Glutamatergic neuron (in vitro differentiated cells): ENCODE measurements around the gene PHOX2A. TPM values are rescaled to one million over a fixed set of nuclear protein-coding genes. Genes with fewer than 3 reads are reported as not detected.

Experiments used
- DNase-seq: peaks from one replicate; pipeline ENCODE4 v3.0.0; 2022
- H3K27ac Mint-ChIP-seq: one replicate; pipeline ENCODE4 v1.8.0; 2020; ENCODE audit warnings: mild to moderate bottlenecking, mixed read lengths, inconsistent platforms; ENCODE audit not compliant: unreplicated experiment
- H3K27me3 Mint-ChIP-seq: one replicate; pipeline ENCODE4 v1.8.0; 2020; ENCODE audit warnings: mild to moderate bottlenecking, moderate library complexity, mixed read lengths, inconsistent platforms; ENCODE audit not compliant: unreplicated experiment
- H3K36me3 Mint-ChIP-seq: one replicate; pipeline ENCODE4 v1.8.0; 2020; ENCODE audit warnings: mild to moderate bottlenecking, mixed read lengths, inconsistent platforms; ENCODE audit not compliant: unreplicated experiment
- H3K4me1 Mint-ChIP-seq: one replicate; pipeline ENCODE4 v1.8.0; 2020; ENCODE audit warnings: mild to moderate bottlenecking, low read depth, mixed read lengths, inconsistent platforms; ENCODE audit not compliant: unreplicated experiment
- H3K4me3 Mint-ChIP-seq: one replicate; pipeline ENCODE4 v1.8.0; 2020; ENCODE audit warnings: mild to moderate bottlenecking, mixed read lengths, inconsistent platforms; ENCODE audit not compliant: unreplicated experiment
- H3K9me3 Mint-ChIP-seq: one replicate; pipeline ENCODE4 v1.8.0; 2020; ENCODE audit warnings: mild to moderate bottlenecking, moderate library complexity, mixed read lengths, inconsistent platforms; ENCODE audit not compliant: unreplicated experiment
- CTCF ChIP-seq: fragments of 200-600 bp; sonication (generic); IDR thresholded peaks from one replicate; pipeline ENCODE4 v1.5.0; 2021; ENCODE audit not compliant: partially characterized antibody, unreplicated experiment
- total RNA-seq: library from RNA; stranded (reverse); fragmentation: NEBNext Ultra II Directional; extraction: Animal tissue kit (Norgen Biotek cat#: 25700); gene quantifications from one replicate; pipeline ENCODE4 v1.2.1, GENCODE V29; 2021; ENCODE audit not compliant: unreplicated experiment

The PHOX2A gene
- total RNA-seq, 1 donor from 2014 or later = 12.0 TPM

- Mint-ChIP-seq H3K27me3 (peaks cover 32% of the 10 kb centered on the region), H3K36me3 (no peaks in the 10 kb centered on the region), H3K4me3 (peak overlapping the region; percentile 67), H3K27ac (no peak overlapping the region), H3K4me1 (peaks cover 4% of the 10 kb centered on the region), H3K9me3 (no peaks in the 10 kb centered on the region)
- peak; percentile 46 for TF ChIP-seq CTCF
- no peak for DNase-seq
Measured at GRCh38 chr11:72238492-72239312, 5.3 kb downstream of the PHOX2A start.

DNA sequence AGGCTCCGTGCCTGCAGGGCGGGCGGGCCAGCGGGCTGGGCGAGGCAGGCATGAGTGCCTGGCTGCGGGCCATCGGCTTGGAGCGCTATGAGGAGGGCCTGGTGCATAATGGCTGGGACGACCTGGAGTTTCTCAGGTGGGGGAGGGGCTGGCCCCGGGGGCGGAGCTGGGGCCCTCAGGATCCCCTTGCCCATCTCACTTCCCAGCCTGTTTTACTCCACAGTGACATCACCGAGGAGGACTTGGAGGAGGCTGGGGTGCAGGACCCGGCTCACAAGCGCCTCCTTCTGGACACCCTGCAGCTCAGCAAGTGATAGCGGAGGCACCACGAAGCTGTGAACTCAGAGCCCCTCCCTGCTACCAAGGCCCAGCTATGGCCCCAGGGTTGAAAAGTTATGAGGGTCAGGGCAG lies 5.9 kb downstream of the PHOX2A start:
- DNase-seq = peak; percentile 83
- Mint-ChIP-seq H3K27me3 (peaks cover 27% of the 10 kb centered on the region), H3K9me3 (peaks cover 2% of the 10 kb centered on the region), H3K27ac (no peak overlapping the region), H3K36me3 (no peaks in the 10 kb centered on the region), H3K4me1 (peaks cover 4% of the 10 kb centered on the region), H3K4me3 (no peak overlapping the region)
- peak; percentile 82 for TF ChIP-seq CTCF

GRCh38 chr11:72237112-72237931 lies 6.7 kb downstream of the PHOX2A start:
- H3K27ac Mint-ChIP-seq = no peak overlapping the region
- H3K4me3 Mint-ChIP-seq = no peak overlapping the region
- peaks cover 4% of the 10 kb centered on the region for H3K4me1 Mint-ChIP-seq
- TF ChIP-seq CTCF = no peak
- H3K9me3 Mint-ChIP-seq = peaks cover 2% of the 10 kb centered on the region
- DNase-seq = no peak
- no peaks in the 10 kb centered on the region for H3K36me3 Mint-ChIP-seq
- H3K27me3 Mint-ChIP-seq = peaks cover 21% of the 10 kb centered on the region

DNA sequence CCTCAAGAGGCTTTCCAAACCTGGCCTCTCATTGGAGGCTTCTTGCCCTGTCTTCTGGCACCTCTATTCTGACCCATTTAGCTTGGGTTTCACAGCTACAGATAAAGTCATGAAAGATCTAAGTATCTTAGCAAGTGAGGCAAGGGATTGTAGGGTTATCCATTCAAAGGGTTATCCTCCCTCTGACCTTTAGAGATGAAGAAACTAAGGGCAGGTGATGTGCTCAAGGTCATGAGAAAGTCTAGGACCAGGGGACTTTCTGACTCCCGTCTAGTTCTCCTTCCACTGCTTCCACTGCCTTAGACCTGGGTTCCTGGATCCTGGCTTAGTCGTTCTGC lies 7.2 kb downstream of the PHOX2A start:
- Mint-ChIP-seq H3K27me3 (peaks cover 15% of the 10 kb centered on the region), H3K4me1 (peaks cover 4% of the 10 kb centered on the region), H3K36me3 (no peaks in the 10 kb centered on the region), H3K9me3 (peaks cover 2% of the 10 kb centered on the region), H3K27ac (no peak overlapping the region), H3K4me3 (no peak overlapping the region)
- DNase-seq = no peak
- TF ChIP-seq CTCF = no peak
